GM18519 (cell line): ENCODE data around the gene FGF13.

Source experiments
- ATAC-seq: cut with Tn5 transposase; IDR thresholded peaks from one replicate; pipeline ENCODE4 v1.9.1; 2021; ENCODE audit warnings: mild to moderate bottlenecking, moderate library complexity; ENCODE audit not compliant: unreplicated experiment, low FRiP score

The FGF13 gene

GRCh38 chrX:138669693-138670092 lies 41.8 kb downstream of the FGF13 start:
- no peak for ATAC-seq

DNA sequence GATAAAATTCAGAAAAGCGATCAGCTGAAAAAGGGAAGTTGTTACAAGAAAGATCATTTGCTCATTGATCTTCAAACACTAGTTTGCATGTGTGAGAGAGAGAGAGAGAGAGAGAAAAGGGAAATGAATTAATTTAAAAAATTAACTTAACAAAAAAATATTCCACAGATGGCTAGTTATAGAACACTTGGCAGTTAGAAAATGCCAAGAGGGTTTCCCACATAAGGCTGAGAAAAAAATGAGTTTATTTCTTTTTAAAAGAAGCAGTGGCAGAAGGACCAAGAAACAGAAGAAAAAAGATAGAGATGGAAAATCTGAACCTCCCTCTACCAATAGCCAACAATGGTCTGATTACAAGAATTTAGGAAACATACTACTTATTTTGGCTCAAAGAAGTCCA lies 47.1 kb downstream of the FGF13 start:
- ATAC-seq = no peak

DNA sequence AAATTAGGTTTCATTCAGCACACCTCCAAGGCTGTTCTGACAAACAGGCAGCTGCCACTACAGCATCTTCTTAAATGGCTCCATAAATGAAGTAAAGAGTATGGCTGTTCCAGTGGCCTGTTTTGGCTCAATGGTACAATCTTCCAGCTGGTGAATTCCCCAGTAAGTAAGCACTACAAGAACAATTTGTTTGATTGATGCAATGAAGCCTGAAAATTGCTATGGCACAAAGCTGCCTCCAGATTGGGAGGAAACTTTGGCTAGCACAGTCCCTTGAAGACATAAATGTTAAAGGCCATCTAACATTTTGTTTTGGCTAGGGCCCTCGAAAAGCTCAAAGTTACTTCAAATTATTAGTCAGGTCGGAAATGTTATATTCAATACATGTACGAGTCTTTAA lies 47.5 kb downstream of the FGF13 start:
- no peak for ATAC-seq

GRCh38 chrX:138651494-138651893 lies 60.0 kb downstream of the FGF13 start:
- ATAC-seq = no peak

DNA sequence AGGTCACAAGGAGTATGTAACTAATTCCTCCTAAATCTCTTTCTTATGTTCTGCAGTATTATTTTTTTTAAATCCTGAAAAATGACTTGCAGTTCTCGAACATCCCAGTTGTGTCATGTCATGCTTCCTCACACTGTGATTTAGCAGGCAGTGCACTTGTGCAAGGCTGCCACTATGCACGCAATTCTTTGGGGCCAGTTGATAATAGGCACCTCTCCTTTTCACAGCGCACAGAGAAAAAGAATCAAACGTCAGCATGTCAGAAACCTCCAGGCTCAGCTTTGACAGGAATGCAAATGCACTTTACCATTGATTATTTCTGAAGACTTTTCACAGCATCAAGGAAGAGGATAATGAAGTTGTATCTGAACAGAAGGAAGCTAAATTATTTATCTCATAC lies 62.9 kb downstream of the FGF13 start:
- ATAC-seq = no peak

DNA sequence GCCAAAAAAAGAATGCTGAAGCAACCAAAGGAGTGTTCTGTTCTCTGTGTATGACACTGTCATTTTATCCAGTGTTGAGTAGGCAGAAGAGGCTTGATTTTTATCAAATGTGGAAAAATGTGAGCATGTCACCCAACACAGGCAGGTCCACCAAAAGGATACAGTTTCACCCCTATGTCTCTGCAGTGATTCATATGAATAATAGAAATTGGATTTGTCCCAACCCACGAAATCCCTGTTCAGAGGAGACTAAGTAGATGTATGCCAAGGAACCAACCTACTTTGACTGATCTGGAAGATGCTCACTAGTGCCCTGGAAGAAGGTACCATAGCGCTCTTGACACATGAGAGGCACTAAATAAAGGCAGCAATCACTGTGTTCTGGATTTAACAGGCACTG lies 72.5 kb downstream of the FGF13 start:
- no peak for ATAC-seq
